ENCODE measurements around the gene FASTKD1. TPM values are rescaled to one million over a fixed set of nuclear protein-coding genes. Genes with fewer than 3 reads are reported as not detected.

Gene FASTKD1
- total RNA-seq = 21.4 and 32.3 TPM in 2 replicates

GRCh38 chr2:169573160-169573973, at the start of gene FASTKD1:
FASTKD1 (minus strand) TSS chr2:169573865; CDS start chr2:169572029, 1,836 bp downstream.

GRCh38 chr2:169584005-169584877, 10.6 kb upstream of the FASTKD1 start, which contains the start of gene PPIG:
PPIG (plus strand) TSS chr2:169584351; CDS start chr2:169604042, 19,691 bp downstream.

GRCh38 chr2:169509298-169509885, 64.3 kb downstream of the FASTKD1 start, which contains the start of gene KLHL41:
KLHL41 (plus strand) TSS chr2:169509702; CDS start chr2:169509779, 77 bp downstream.

Other genes with a start within 250 kb of the FASTKD1 start
- gene LRP2, start 211.3 kb downstream of the FASTKD1 start, total RNA-seq = not detected in 2 replicates
- 8.5 and 9.0 TPM in 2 replicates for gene BBS5, start 94.4 kb downstream of the FASTKD1 start, total RNA-seq
- gene KLHL41, start 64.2 kb downstream of the FASTKD1 start, total RNA-seq = 0.54 and 0.91 TPM in 2 replicates
- gene PPIG, start 10.5 kb upstream of the FASTKD1 start, total RNA-seq = 41.0 and 46.3 TPM in 2 replicates
- gene CFAP210, start 120.5 kb upstream of the FASTKD1 start, total RNA-seq = 0.11 and 0.26 TPM in 2 replicates
- 8.9 and 11.2 TPM in 2 replicates for gene PHOSPHO2, start 120.6 kb upstream of the FASTKD1 start, total RNA-seq
- gene KLHL23, start 160.0 kb upstream of the FASTKD1 start, total RNA-seq = 2.5 and 3.8 TPM in 2 replicates
- 154 and 171 TPM in 2 replicates for gene SSB, start 225.0 kb upstream of the FASTKD1 start, total RNA-seq